ENCODE results near the gene MYL9.

Gene MYL9

DNA sequence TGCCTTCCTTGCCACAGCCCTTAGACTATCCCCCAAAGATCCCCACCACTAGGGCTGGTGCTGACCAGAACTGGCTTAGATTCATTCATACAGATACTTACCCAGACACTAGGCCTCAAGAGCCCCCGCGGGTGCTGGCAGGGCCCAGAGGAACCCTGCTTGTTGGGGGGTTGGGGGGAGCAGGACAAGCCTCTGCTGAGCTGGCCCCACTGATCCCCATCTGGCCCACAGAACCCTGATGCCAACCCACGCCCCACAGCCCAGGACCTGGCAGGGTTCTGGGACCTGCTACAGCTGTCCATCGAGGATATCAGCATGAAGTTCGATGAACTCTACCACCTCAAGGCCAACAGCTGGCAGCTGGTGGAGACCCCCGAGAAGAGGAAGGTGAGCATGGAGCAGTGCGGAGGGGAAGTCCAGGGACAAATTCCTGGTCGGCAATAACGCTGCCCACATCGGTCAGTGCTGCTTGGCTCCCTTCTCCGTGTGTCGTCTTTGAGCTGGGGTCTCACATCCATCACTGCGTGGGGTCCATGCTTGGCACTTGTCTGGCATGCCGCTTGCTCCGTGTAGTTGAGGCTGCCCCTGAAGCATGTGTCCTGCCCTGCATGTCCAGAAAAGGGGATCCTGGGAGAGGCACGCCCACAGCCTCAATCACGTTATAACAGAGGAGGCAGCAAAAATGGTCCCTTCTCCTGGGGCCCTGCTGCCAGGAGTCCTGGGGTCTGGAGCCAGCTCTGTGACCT is 15.5 kb upstream of the MYL9 start:
- no peak for DNase-seq

DNA sequence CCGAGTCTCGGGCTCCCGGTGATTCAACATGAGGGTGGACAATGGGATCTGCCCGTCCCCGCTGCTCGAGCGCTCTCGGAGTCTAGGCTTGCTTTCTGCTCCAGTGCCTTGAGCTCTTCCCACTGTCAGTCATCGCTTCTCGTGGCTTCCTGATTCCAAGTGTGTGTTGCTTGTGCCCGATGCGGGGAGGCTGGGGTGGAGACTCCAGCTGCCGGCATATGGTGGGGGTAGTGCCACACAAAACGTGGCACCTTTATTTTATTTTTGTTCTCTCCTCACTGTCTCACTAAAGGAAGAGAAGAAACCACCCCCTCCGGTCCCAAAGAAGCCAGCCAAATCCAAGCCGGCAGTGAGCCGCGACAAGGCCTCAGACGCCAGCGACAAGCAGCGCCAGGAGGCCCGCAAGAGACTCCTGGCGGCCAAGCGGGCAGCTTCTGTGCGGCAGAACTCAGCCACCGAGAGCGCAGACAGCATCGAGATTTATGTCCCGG is 14.8 kb upstream of the MYL9 start:
- DNase-seq: peak in 1 of 51 donors; percentile 43

DNA sequence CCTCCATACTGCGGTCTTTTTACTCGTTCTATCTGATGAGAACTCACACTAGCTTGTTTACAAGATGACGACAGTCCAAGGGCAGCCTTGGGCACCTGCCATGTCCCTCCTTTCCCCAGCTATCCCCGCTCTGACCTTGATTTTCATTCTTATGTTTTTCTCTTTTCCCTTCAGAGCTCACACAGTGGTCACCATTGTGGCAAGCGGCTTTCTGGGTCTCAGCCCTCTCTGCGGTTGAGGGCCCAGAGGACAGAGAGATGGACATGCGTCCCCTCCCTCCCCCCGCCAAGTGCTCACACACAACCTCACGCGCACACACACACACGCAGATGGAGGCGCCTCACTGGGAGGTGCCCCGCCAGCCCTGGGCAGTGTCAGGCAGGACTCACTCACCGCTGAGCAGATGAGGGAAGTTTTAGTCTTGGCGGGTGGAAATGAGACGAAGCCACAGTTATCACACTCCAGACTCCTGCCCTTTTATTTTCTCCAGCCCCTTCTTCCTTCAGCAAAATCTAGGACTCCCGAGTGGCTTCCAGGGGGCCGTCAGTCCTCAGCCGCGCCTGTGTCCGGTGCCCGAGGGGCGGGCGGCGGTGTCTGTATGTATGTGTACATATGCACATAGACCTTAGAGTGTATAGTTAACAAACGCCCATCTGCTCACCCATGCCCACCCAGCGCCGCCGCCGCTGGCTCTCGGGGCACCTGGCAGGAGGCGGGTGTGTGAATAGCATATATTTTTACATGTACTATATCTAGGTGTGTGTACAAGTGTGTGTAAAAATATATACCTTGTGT is 13.8 kb upstream of the MYL9 start:
- peak in 1 of 51 donors; percentile 21 for DNase-seq

DNA sequence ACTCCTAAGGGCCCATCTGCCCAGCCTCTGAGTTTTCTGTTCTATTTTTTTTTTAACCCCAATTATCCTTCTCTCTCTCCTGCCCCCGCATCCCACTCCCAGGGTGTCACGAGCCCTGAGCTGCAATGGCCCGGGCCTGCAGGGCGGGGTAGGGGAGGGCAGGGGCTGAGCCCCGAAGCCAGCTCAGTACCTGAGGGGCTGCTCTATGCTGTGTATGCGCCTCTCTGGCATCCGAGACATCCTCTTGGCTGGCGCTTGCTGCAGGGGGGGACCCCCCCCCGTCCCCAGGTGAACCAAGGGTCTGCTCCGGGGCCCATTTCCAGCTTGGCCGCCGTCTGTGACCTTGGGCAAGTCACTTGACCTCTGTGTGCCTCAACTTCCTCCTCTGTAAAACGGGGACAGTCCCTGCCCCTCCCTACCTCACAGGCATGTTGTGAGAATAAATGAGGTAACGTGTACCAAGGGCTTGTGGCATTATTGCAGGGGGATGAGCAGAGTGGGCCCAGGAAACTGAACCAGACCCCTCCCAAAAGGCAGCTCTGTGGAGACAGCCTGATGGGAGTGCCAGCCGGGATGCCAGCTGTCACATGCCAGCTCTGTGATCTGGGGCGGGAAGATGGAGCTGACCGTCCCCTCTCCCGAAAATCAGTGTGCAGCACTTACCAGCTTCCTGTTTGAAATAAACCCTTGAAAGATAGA is 13.0 kb upstream of the MYL9 start:
- DNase-seq: no peak

DNA sequence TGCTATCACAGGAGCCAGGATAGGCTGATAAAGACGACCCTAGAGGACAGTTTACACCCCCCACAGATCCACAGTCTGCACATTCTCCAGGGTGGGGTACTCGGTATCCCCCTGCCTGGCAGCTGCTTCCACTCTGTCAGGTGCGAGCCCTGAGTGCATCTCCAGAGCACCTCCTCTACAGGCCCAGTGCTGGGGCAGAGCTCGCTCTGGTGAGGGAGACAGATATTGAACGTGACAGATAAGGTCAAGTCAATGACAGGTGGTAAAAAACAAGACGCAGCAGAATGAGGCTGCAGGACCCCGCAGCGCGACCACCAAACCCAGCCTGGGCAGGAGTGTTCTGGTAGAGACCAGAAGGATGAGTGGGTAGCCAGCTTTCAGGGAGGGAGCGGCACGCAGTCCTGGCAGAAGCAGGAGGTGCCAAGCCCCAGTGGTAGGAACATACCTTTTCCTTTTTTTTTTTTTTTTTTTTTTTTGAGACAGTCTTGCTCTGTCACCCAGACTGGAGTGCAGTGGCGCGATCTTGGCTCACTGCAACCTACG is 12.4 kb upstream of the MYL9 start:
- no peak for DNase-seq

DNA sequence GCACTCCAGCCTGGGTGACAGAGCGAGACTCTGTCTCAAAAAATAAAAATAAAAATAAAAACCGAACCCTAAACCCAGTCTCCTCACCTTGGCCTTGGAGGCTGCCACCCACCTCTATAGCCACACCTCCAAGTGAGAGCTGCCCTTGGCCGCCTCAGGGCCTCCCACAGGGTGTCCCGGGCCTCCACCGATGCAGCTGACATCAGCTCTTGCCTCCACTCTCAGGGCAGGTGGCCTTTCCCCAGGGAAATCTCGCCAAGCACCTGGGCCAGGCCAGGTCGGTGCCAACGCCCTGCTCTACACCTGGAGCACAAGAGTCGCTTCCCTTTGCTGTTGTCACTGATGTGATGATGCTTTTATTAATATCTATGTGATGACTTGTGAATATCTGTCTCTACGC is 8.9 kb upstream of the MYL9 start:
- no peak for DNase-seq

DNA sequence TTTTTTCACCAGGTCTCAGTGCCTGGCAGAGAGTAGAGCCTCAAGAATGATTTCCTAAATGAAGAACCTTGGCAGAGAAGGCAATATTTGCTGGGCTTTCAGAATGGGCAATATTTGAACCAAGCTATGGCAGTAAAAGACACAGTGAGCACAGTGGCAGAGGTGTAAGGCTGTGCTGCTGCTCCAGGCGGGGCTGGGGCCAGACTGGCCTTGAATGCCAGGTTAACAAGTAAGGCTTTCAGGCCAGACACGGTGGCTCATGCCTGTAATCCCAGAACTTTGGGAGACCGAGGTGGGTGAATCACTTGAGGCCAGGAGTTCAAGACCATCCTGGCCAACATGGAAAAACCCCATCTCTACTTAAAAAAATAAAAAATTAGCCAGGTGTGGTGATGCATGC is 8.5 kb upstream of the MYL9 start:
- no peak for DNase-seq

DNA sequence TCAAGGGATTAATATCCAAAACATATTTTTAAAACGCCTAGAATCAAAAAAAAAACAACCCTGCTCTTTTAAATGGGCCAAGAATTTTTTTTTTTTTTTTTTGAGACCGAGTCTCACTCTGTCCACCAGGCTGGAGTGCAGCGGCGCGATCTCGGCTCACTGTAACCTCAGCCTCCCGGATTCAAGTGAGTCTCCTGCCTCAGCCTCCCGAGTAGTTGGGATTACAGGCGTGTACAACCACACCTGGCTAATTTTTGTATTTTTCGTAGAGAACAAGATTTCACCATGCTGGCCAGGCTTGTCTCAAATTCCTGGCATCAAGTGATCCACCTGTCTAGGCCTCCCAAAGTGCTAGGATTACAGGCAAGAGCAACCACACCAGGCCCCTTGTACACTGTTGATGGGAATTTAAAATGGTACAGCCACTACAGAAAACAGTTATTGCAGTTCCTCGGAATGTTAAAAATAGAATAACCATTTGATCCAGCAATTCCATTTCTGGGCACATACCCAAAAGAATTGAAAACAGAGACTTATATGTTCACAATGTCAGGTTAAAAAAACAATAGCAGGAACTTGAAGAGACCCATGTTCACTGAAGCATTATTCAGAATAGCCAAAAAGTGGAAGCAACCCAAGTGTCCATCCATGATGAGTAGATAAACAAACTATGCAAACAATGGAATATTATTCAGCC is 3.1 kb upstream of the MYL9 start:
- no peak for DNase-seq

DNA sequence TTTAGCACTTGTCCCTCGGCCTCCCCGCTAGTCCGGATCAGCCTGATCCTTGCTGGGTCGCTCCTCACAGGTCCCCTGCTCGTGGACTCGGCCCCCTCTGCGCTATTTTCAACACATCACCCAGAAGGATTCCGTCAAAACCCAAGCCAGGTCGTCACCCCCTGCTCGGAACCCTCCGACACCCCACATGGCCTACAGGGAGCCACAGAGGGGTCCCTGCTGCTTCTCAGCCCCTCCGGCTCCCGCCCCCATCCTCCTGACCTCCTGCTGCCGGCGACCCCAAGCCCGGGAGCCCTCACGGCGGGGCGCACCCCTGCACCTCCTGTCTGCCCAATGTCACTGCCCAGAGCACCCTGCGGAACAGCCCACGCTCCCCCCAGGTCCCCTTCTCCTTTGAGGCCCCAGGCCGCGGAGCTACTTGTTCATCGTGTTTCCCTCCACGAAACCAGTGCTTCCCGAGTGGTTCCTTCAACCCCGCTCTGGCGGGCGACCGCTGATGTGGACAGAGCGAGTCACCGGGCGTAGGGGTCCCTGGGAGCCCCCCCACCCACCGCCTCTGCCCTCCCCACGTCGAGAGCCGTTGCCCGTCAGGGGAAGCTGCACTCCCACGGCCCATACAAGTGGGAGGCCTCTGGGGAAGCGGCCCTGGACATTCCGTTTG is 638 bp upstream of the MYL9 start:
- DNase-seq: no peak

DNA sequence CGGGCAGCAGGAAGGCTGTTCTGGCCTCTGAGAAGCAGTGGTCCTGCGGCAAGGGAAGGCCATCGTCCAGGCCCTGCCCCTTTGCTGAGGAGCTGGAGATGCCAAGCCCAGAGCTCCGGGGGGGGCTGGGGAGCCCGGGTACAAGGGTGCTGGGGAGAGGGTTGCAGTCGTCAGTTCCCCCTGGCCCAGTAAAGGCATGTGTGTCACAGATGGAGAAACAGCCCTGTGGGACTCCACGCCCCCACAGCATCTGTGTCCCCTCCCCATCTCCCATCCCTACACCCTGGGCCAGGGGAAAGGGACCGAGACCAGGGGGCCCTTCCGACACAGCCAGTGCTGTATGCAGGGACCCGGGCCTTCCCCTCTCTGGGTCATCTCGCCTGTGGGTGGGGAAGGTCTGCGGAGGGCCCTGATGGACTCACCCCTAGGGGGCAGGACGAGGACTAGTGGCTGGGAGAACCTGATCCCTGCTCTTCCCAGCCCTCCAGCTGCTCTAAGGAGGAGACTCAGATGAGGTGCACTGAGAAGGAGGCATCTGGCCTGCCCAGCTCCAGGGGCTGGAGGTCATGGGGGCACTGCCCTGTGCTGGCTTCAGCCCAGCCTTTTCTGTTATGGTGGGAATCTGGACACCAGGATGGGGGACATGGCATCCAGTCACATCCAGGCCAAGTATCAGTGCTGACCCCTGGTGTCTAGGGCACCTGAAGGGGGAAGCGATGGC is 609 bp downstream of the MYL9 start:
- no peak for DNase-seq

DNA sequence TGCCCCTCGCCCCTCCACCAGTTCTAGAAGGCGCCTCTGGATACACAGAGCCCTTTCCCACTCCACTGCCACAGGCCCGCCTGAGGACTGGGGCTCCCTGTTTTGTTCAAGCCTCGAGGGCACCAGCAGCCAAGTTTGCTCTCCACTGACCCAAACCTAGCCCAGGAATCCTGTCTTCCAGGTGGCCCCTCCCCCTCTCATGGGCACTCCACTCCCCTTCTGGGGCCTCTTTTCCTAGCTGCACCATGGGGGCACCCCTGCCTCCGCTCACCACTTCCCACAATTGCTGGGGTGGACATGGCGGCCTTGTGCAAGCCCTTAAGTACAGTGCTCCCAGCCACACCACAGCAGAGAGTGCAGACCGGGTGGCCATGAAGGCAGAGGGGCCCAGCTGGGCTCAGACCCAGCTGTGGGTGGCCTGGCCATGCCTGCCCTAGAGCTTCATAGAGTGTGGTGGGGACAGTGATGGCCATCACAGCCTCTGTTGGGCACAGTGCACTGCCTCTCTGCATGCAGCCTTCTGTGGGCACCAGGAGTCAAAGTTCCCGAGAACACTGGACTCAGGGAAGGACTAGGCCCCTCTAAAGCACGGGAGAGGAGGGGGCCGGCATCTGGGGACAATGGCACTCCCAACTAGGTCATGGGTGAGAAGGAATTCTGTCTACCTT is 1.3 kb downstream of the MYL9 start:
- no peak for DNase-seq

DNA sequence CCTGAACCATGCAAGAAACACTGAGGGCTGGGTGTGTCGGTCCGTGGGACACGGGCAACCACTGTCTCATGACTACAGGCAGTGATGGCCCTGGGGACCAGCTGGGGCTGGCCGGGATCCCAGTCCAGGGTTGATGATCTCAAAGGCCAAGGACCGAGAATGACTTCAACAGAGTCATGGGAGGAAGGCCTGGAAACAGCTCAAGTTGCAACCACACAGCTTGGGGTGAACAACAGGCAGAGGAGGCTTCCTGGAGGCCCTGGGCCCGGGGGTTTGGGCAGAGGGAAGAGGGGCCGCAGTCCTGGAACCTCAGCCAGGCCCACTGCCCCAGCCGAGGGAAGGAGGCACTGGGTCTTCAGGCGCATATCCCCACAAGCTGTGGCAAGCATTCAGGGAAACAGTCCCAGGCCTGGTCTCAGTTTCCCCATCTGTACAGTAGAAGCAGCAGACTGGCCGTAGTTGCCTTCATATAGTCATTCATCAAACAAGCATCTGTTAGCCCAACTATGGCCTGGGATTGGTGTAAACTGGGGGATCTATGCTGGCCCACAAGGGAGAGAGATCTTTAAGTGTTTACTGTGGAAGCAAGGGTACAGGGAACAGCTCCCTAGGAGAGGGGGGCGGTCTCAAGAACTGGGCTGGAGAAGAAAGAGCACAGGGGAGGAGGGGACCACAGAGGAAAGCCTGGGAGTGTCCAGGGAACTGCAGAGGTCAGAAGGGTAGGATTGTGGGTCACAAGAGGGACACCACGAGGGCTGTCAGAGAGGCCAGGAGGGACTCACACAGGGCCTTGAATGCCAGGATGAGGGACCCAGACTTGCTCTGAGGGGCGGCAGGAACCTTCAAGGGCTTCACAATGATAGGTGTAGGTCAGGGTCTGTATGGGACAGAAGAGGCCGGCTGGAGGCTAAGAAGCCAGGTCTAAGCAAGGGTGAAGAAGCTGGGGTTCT is 2.1 kb downstream of the MYL9 start:
- DNase-seq: no peak

DNA sequence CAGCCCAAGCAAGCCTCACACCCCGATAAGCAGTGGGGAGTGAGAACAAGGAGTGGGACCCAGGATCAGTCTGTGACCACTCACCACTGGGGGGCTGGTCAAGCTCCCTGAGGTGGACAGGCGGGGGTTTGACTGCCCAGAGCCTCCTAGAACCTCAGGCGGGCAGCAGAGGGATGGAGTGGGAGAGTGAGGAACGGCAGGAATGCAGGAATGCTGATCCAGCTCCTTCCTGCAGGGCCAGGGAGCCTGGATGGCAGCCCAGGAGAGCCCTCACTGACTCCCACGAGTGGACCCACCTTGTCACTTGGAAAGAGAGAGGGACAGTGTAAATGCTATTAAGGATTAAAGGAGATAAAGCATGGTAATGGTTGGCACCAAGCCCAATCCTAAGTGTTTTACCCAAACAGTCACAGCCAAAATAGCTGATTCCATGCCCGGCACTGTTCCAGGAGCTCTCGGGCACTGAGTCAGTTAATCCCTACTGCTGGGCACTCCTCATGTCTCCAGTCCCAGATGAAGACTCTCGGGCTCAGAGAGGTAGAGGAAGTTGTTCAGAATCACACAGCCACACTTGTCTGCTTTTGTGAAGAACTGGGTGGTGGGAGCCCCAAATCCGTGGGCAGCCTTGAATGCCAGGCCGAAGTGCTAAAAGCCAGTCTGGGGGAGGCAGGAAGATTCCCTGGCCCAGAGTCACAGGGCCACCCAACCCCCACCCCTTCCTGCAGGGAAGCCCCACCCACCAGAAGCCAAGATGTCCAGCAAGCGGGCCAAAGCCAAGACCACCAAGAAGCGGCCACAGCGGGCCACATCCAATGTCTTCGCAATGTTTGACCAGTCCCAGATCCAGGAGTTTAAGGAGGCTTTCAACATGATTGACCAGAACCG is 3.1 kb downstream of the MYL9 start:
- DNase-seq: no peak

DNA sequence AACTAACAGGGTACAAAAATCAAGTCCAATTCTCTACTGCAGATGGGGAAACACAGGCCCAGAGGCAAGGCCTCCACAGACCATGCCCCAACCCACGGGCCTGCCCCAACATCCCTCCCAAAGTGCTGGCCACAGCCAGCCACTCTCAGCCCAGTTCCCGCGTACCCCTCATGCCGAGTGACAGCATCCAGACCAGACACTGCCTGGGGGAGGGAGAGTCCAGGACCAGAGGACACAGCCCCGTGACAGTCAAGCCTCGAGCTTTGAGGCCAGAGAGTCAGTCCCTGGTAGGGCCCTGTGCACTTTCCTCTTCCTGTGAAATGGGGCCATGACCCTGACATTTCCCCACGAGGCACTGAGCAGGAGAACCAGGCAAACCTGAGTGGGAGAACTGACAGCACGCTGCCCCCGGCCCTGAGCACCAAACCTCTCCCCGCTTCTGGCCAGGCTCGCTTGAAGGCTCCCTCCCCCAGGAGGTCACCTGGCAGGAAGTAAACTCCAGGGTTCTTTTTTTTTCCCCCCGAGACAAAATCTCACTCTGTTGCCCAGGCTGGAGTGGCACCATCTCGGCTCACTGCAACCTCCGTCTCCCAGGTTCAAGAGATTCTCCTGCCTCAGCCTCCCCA is 4.9 kb downstream of the MYL9 start:
- no peak for DNase-seq

DNA sequence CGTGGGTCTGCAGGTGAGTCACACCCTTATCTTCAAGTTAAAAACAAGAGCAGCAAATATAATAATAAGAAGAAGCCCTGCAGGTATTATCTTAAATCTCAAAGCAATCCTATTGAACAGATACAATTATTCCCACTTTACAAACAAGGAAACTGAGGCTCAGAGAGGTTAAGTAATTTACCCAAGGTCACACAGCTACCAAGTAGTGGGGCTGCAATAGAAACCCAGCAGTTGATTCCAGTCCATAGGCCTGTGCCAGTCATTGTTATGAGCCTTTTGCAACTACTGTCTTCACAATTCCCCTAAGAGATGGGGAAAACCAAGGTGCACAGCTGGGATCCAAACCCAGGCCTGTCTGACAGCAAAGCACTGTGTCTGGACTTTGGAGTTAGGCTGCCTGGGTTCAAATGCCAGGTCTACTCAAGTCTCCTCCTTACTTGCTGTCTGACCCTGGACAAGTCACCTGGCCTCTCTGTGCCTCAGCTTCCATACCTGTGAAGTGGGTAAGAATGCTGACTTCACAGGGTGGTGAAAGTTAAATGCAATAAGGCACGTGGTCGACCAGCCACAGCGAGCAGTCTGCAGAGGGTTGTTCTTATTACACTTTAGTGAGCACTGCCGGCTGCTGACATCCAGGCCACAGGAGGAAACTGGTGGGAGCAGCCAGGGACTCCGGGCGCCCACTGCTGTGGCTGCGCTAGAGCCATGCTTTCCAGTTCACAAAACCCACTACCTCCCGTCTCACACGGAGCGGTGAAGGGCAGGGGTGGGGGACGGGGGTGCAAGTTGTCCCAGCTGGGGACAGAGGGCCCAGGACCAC is 6.1 kb downstream of the MYL9 start:
- no peak for DNase-seq

DNA sequence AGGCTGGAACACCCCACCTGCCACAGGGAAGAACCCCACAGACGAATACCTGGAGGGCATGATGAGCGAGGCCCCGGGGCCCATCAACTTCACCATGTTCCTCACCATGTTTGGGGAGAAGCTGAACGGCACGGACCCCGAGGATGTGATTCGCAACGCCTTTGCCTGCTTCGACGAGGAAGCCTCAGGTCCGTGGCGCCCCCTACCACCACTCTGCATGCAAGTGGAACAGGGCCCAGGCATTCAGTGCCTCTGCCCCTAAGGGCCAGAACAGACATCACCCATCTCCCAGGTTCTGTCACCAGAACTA is 6.6 kb downstream of the MYL9 start:
- no peak for DNase-seq
